ENCODE data around the gene LSG1. TPM values are rescaled to one million over a fixed set of nuclear protein-coding genes. Genes with fewer than 3 reads are reported as not detected.

LSG1 gene
- total and polyA plus RNA-seq, 10 of the 15 experiments (the other 5 are each of a cell fraction or from before 2014, with no cell fraction given), result 14.3 to 75.6 (median 54.4) TPM

DNA sequence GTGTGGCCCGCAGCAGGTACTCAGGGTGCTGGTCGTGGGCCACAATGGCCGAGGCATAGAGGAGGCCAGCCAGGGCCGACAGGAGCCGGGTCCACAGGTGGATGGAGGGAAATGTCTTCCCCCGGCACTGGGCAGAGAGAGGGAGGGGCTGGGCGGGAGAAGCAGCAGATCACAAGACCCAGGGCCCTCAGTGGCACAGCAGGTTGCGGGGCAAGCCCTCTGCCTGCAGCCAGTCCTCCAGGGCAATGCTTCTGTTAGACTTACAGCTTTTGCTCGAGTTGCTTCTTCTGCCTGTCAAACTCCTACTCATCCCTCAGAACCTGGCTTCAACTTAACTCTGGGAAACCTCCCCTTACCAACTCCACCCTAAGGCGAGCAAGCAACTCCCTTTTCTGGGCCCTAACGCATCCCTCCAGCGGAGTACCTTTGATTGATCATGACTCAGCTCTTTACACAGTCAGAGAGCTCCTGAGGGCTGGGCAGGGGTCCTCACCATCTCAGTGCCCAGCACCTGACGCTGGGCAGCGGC is 54.8 kb downstream of the LSG1 start:
- TF ChIP-seq RFX5 (IDR thresholded peaks at IDR 0.05; ENCODE audit: low read depth, low read length), result no peak
- TF ChIP-seq, protein P1, sequence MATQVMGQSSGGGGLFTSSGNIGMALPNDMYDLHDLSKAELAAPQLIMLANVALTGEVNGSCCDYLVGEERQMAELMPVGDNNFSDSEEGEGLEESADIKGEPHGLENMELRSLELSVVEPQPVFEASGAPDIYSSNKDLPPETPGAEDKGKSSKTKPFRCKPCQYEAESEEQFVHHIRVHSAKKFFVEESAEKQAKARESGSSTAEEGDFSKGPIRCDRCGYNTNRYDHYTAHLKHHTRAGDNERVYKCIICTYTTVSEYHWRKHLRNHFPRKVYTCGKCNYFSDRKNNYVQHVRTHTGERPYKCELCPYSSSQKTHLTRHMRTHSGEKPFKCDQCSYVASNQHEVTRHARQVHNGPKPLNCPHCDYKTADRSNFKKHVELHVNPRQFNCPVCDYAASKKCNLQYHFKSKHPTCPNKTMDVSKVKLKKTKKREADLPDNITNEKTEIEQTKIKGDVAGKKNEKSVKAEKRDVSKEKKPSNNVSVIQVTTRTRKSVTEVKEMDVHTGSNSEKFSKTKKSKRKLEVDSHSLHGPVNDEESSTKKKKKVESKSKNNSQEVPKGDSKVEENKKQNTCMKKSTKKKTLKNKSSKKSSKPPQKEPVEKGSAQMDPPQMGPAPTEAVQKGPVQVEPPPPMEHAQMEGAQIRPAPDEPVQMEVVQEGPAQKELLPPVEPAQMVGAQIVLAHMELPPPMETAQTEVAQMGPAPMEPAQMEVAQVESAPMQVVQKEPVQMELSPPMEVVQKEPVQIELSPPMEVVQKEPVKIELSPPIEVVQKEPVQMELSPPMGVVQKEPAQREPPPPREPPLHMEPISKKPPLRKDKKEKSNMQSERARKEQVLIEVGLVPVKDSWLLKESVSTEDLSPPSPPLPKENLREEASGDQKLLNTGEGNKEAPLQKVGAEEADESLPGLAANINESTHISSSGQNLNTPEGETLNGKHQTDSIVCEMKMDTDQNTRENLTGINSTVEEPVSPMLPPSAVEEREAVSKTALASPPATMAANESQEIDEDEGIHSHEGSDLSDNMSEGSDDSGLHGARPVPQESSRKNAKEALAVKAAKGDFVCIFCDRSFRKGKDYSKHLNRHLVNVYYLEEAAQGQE (IDR thresholded peaks at IDR 0.05; ENCODE audit: low read depth, low read length), result no peak
- TF ChIP-seq, protein P2, sequence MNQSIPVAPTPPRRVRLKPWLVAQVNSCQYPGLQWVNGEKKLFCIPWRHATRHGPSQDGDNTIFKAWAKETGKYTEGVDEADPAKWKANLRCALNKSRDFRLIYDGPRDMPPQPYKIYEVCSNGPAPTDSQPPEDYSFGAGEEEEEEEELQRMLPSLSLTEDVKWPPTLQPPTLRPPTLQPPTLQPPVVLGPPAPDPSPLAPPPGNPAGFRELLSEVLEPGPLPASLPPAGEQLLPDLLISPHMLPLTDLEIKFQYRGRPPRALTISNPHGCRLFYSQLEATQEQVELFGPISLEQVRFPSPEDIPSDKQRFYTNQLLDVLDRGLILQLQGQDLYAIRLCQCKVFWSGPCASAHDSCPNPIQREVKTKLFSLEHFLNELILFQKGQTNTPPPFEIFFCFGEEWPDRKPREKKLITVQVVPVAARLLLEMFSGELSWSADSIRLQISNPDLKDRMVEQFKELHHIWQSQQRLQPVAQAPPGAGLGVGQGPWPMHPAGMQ (IDR thresholded peaks at IDR 0.05; ENCODE audit: borderline replicate concordance), result no peak
- TF ChIP-seq TBL1XR1 (IDR thresholded peaks at IDR 0.05; ENCODE audit: low read depth, low read length), result no peak
- TF ChIP-seq HDAC6 (IDR thresholded peaks at IDR 0.05; ENCODE audit: unreplicated experiment), result no peak
- H3K36me3 ChIP-seq (ENCODE audit: control insufficient read depth in 2 of 2, insufficient read depth in 2 of 2, low read length in 1 of 2), result no peaks in the 10 kb centered on the region
- POLR2A ChIA-PET, result no interaction called here
- no peaks in the 10 kb centered on the region; the same call in 1 of the 2 replicates for H3K4me1 ChIP-seq (ENCODE audit: control insufficient read depth, insufficient read depth, low read length)
- H3K27me3 ChIP-seq (replicated peaks in 1 of 2; ENCODE audit: control insufficient read depth in 2 of 2, insufficient read depth in 2 of 2, low read length in 1 of 2), result no peaks in the 10 kb centered on the region
- H3K79me2 ChIP-seq (ENCODE audit: control insufficient read depth, insufficient read depth, low read length), result no peaks in the 10 kb centered on the region
- SMC1A ChIA-PET (ENCODE audit: uncharacterized antibody, unreplicated experiment), result no interaction called here
- H3K4me3 ChIP-seq, result no peak overlapping the region
- 89% methylated on average over 13 of the region's 14 CpGs for WGBS (ENCODE audit: insufficient coverage, insufficient replicate concordance, low lambda C conversion rate, missing lambda C conversion rate)
- H3K9ac ChIP-seq (ENCODE audit: control insufficient read depth, insufficient read depth, low read length), result no peak overlapping the region
- CTCF ChIA-PET, result no interaction called here
- no peak overlapping the region for H2AFZ ChIP-seq (ENCODE audit: control insufficient read depth, low read depth, low read length)
- in situ Hi-C loops (cut with MboI) (no loop called here), intact Hi-C loops (cut with micrococcal nuclease; ENCODE audit: unreplicated experiment) (no loop called here)
- H3K27ac ChIP-seq (ENCODE audit: control insufficient read depth, insufficient read depth), result no peak overlapping the region
- ATAC-seq (no peak), DNase-seq (ENCODE audit: low read depth, low spot score) (no peak), FAIRE-seq (no peak)
- no peaks in the 10 kb centered on the region for H4K20me1 ChIP-seq (ENCODE audit: control insufficient read depth, insufficient read depth)
- no TSS peak for BruUV-seq (replicated peaks)
- RAD21 ChIA-PET (ENCODE audit: unreplicated experiment), result no interaction called here
- no peak overlapping the region for H3K4me2 ChIP-seq (ENCODE audit: control insufficient read depth, insufficient read depth)
- H3K9me3 ChIP-seq (replicated peaks; ENCODE audit: control insufficient read depth, insufficient read depth, low read length), result no peaks in the 10 kb centered on the region; the same call in 2 of the 3 replicates
